Fibroblast of skin of scalp (primary cell): Measurements from ENCODE around the gene GOLGA6C.
A peak's percentile ranks its signal among the peaks of the same experiment; 100 is the strongest.
"Not testable (repeated sequence)": the region's sequence is repeated elsewhere in the genome, so short reads cannot be mapped to it uniquely, and the experiment has no call there.

ENCODE experiments used
- DNase-seq: peaks from one replicate; pipeline ENCODE4 v3.0.0-alpha.2; 2013

The GOLGA6C gene

DNA sequence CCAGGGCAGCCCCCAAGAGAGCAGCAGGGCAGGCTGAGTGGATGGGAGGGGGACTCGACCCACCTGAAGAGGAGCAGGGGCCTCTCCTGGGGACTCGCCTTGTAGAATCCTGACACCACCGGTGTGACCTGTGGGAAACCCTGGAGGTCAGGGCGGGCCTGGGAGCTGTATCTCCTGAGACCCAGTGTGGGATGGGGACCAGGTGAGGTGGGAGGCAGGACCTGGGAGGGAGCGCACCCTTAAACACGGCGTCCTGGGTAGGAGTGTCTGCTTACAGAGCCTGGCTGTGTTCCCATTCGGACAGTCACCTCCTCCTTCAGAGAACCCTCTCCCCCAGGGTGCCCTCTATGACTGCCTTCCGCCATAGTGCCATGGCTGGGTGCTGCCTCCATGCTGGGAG is 29.3 kb upstream of the GOLGA6C start:
- no peak for DNase-seq

DNA sequence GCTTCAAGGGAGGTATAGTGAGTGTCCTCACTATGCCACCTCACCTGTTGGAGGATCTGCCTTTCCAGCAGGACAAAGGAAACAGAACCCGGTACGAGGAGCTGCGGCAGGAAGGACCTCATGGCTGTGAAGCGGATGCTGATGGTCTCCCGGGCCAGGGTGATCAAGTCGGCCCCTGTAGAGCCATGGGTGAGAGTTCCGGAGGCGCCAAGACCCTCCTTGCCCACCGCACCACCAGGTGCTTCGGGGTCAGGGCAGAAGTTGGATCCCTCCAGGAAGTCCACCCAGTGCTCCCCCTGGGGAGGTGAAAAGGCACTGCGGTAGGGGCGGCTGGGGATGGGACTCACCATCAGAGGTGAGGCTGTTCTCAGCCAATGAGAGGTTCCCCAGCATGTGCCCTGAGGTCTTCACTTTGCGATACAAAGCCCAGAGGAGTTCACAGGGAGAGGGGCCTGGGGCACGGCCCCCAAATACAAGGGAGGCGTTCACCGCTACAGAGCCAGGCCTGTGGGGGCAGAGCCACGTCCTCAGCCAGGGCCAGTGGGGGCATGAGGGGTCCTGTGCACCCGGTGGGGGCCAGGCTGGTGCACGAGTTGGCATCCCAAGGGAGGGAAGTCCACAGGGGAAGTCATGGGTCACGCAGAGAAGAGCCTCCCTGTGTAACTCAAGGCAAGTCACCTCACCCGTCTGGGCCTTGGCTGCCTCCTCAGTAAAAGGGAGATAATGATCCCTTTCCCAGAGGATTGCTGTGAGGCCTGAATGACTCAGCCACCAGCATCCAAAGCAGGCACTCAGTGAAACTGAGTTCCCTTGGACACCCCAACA is 28.7 kb upstream of the GOLGA6C start:
- DNase-seq = peak; percentile 38

DNA sequence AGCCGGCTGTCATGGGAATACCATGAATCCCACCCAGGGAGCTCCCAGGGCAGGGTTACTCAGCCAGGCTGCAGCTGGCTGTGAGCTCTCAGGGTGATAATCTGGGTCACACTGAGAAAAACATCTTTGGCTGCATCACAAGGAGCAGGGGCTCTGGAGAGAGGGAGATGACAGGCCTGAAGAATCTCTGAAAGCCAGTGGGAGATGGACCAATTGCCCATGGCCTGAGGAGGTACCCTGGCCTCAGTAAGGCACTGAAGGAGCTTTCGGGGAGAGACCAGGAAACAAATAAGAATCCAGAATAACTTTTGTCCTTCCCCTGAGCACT is 28.2 kb upstream of the GOLGA6C start:
- DNase-seq = no peak

DNA sequence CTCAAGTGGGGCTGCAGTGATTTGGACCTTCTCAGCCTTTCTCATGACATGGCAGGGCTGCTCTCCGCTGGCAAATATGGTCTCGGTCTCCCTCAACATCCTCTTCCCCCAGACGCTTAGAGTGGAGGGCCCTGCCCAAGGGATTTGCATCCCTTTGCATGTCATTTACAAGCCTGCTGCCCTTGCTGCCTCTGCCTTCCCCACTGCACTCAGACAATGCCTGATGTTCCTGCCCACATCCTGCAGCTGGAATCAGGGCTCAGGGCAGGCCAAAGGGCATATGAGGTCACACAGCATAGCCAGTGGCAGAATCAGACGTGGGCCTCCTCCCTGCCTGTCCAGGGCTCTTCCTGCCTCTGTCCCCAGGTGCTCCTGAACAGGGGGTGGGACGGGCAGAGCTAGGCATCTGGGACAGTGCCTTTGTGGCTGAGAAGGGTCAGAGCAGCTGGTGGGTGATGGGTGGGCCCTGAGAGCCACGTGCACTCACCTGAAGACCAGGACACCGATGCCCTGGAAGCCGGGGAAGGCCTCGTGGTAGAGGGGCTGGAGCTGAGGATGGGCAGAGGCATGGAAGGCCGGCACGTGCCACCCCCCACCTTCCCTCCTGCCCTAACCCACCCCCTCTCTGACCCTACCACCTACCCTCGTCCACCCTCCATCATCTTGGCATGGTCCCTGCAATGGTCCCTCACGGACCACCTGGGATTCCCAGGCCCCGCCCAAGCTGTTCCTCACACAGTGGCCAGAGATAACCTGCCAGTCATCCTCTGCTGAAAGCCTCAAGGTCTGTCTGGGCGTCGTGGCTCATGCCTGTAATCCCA is 27.4 kb upstream of the GOLGA6C start:
- no peak for DNase-seq

DNA sequence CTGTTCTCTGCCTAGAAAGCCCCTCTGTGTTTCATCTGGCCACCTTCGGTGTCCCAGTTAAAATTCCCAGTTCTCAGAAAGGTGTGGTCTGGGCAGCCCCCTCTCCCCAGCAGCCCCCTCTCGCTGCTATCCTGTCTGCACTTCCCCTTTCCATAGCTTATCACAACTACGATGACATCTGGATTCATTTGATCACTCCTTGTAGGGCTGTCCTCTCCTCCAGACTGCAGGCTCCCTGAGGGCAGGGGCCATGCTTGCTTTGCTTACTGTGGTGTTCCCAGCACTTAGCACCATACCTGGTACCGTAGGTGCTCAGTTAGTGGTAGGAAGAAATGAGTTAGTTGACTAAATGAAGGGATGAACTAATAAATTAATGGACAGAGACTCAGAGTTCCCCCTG is 26.3 kb upstream of the GOLGA6C start:
- no peak for DNase-seq

DNA sequence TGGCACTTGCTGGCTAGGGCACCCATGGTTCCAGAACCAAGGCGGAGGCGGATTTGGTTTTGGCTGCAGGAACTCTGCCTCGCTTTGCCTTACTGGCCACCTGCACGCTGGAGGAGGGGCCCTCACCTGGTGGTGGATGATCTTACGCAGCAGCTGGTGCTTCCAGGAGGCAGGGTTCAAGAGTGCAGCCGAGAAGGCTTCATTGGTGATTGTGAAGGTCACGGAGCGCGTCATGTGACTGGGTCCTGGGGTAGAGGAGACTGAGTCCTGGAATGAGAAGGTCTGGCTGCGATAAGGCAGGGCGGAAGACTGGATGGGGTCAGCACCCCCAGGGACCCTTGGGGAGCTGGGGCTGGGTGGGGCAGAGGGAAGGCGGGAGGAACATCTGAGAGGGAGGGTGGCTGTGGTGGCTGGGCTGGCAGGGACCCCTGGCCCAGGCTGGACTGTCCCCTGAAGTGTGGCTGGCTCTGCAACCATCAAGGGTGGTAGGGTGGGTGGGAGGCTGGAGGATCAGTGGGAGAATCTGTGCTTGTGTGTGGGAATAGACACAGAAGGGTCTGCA is 25.8 kb upstream of the GOLGA6C start:
- DNase-seq = no peak

DNA sequence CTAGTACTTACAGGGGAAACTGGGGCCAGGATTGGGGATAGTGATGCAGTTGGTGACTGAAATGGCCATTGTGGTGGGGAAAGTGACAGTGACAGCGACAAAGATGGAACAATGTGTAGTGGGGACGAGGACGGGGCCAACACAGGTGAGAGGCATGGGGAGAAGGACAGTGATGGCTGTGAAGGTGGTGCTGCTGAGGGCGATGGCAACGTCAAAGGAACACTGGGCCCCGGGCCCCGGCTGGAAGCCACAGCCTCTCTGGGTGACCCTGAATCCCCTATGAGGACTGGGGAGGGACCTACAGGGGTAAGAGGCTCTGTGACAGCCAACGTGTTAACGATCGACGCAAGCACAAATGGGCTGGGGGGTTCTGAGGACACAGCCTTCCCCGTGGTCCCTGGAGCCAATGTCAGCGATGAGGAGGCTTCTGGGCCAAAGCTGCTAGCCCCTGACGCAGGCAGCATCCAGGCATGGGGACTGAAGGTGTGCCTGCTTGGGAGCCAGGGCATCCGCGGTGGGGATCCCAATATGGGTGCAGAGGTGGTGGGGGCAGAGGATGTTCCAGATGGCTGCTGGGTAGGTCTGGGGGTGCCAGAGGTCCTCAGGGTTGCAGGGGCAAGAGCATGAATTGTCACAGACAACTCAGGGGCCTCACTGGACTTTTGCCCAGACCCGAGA is 25.2 kb upstream of the GOLGA6C start:
- no peak for DNase-seq

DNA sequence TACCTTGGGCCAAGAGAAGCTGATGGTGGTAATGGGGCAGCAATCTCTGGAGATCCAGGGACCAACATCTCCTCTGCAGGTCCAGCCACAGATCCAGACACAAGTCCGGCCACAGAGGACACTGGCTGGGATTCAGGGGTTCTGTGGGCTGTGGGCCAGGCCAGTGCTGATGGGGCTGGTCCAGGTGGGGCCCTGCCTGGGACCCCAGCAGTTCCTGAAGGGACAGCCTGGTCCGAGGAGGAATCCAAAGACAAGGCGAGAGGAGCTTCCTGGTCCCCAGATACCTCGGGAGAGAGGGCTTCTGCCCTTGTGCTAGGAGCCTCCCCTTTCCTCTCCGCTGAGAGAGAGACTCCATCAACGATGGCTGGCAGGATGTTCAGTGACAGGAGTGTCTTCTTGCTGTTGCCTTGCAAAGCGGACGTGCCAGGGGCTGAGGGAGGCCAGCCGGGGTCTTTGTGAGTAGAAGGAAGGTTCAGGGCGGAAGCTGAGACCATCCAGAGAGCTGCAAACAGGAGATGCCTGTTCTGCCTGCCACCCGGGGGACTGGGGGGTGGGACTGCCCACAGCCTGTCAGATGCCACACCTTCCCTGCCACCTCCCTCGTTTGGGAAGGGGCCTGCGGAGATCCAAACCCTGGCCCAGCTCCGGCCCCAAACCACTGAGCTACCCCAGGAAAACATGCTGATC is 24.5 kb upstream of the GOLGA6C start:
- no peak for DNase-seq

DNA sequence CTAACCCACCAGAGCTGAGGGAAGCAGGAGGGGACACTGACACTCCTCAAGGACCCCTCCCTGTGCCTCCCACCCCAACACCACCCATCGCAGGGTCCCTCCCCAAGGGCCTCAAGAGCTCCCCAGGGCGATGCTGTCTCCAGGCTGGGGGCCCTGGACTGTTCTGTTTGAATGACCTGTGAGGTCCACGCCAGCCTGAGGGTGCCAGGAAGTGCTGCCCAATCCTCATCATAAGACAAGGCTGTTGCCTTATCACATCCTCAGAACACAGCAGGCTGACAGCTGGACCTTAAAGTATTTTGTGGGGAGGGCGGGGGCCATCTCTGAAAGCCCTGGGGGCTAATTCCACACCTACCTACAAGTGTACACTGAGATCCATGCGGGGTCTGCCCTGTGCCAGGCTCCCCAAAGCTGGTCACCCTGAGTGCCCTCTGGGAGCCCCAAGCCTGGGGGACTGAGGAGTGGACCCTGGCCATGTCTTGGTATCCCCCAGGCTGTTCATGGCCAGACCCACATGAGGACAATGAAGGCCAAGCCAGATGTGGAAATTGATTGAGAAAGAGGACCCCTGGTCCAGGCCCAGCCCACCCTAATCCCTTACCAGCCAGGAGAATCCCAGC is 23.8 kb upstream of the GOLGA6C start:
- no peak for DNase-seq

DNA sequence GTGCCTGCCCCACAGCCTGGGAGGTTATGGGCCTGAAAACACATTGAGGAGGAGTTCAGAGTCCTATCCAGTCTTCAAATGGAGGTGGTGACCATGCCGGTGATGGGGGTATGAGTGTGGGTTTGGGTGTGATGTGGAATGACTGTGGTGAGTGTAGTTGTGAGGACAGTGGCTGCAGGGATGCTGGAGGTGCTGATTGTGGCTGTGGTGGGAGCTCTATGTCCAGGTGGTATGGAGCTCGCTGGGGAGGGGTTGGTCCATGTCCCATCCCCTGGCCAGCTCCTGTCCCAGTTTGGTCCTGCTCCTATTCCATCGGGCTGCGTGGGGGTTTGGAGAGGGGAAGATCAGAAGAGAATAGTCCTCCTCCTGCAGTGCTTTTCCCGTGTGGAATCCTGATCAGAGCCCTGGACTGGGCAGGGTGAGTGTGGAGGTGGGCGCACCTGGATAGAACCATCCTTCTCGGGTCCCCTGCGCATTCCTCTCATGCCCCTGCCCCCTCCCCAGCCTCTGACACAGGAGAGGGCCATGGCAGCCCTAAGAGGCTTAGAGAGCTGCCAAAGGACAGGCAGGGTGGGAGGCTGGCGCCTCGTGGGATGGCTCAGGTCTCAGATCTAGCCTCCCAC is 23.0 kb upstream of the GOLGA6C start:
- DNase-seq = no peak

DNA sequence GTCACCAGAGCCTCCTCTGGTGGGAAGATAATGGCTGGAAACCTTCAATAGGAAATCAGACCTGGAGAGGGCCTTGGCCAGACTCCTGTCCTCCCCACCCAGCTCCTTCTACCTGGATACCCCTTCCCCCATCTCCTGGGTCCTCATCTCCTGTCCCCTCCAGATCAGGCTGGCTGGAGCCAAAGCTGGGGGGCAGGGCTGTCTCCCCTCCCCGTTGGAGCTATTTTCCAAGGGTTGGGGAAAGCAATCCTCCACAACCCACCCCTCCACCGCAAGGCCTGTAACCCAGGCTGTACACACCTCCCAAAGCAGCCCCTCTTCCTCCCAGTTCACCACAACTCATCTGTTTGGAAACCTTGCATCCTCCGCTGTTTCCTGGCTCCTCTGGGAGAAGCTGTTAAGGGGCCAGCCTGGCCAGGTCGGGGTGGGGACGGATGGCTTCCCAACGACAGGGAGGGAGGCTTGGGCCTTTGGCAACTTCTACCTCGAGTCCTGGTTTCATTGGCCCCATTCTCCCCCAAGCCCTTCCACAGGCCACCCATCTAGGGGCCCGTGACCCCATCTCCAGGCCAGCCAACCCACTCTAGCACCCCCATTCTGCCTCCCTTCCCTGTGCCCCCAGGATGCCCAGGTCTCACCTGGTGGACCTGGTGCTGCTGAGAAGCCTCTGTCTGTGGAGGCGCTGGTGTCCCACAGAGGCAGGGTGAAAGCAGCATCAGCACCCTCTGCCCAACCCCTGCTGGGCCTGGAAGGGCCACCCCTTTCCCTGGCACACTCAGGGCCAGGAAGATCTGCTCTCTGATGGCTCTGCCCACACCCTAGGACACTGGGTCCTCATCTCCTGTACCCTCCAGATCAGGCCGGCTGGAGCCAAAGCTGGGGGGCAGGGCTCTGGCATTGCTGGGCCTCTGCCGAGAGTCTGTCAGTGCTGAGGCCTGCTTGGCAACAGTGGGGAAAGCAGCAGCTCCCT is 22.1 kb upstream of the GOLGA6C start:
- no peak for DNase-seq

DNA sequence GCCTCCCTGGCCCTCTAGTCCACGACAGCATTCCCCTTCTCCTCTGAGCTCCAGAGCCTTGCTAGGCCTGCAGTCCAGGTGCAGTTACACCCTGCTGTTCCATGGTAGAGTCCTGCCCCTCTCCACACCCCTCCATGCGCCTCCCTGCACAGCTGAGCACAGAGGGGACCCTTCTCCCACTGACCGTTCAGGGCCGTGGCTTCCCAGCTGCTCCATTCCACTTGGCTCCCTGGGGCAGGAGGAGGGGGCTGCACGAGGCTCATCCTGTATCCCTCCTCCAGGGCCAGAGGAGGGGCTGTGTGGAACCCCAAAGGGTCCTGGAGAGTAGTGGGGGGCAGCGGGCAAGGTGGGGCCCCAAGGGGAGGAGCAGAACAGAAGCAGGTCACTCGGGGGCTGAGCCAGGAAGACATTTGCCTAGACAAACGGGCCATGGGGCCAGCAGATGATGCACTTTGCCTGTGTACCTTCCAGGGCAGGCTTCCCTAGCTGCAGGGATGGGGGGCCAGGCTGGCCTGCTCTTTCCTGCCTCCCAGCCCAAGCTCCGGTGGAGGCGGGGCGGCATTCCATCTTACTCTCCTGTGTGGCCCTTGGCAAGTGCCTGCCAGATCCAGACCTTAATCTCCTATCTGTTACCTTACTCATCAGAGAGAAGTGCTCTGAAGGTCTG is 20.7 kb upstream of the GOLGA6C start:
- DNase-seq = no peak

DNA sequence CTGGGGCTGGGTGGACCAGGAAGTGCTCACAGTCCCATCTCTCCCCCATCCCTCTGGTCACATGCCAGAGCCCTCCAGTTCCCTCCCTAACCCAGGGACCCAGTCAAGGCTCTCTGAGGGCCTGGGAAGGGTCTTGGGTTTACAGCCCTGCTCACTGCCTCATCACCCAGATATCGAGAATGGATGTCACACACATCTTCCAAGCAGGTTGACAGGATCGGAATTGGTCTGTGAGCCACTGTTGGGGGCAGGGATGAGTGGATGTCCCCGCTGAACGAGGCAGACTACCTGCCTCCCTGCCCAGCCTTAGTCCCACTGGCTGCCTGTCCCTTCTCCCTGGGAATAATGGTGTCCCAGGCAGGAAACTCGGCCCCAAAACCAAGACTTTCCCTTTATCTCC is 20.0 kb upstream of the GOLGA6C start:
- no peak for DNase-seq

DNA sequence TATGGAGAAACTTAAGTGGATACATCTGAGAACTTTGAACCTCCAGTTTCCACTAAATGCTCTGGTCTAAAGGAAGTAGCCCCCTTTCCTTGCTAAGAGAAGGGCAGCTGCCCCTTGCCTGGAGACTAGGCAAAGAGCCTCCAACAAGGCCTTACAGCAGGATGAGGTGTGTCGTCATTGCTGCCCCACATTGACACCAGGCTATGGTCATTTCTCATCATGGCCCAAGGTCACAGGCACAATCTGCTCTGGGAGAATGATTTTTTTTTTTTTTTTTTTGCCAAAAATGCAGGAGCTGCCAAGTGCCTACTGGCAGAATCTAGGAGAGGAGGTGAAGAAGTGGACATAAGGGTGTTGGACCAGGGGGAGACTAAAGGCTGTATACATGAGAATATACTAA is 12.4 kb upstream of the GOLGA6C start:
- not testable (repeated sequence) for DNase-seq

DNA sequence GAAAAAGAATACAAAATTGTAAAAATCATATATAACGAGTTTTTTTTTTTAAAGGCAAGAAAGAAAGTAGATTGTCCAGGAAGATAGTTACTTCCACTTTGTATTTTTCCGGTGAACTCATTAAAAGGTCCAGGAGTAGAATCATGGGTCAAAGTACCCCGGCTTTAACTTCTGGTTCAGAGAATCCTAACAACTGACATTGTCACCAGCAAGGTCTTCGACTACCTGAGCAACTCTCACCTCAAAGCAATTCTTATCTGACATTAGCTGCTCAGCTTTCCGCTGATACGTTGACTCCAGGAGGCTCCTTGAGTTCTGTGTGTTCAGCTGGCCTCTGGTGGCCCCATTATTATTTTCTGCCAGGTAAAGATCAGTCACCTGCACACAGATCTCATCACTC is 9.1 kb upstream of the GOLGA6C start:
- not testable (repeated sequence) for DNase-seq

DNA sequence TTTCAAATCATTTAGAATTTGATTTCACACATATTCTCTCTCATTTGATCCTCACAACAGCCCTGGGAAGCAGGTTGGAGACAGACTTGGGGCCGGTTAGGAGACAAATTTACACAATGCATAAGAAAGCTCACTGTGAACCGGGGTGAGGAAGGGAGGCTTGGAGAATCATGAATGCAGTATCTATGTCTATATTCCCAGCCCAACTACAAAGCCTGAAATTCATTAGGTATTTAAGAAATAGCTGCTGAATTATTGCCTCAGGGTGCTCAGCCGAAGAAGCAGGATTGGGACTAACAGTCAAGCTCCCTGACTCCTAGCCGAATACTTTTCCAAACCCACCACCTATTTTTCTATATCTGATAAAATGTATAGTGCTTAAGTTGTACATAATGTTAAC is 8.4 kb upstream of the GOLGA6C start:
- no peak for DNase-seq

DNA sequence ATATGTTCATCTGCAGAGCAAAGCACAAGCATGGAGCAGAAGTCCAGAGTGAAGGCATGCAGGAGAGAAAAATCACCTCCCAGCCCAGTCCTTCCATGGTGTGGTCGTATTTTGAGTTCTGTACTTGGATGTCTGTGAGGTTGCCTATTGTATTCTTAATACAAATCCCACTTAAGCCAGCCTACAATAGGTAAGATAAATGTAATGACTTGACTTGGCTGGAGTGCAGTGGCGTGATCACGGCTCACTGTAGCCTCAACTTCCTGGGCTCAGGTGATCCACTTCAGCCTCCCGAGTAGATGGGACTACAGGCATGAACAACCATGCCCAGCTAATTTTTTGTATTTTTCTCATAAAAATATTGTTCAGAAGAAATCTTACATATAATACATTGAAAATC is 6.8 kb upstream of the GOLGA6C start:
- not testable (repeated sequence) for DNase-seq

DNA sequence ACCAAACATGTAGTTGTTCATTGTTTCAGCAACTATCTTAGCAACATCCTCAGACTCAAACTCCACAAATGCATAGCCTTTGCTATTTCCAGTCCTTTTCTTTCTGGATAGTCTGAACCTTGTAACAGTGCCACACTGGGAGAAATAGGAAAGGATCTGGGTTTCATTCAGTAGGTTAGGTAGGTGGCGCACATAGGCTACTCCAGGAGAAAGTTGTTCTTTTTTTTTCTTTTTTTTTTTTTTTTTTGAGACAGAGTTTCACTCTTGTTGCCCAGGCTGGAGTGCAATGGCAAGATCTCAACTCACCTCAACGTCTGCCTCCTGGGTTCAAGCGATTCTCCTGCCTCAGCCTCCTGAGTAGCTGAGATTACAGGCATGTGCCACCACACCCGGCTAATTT is 5.8 kb upstream of the GOLGA6C start:
- not testable (repeated sequence) for DNase-seq

DNA sequence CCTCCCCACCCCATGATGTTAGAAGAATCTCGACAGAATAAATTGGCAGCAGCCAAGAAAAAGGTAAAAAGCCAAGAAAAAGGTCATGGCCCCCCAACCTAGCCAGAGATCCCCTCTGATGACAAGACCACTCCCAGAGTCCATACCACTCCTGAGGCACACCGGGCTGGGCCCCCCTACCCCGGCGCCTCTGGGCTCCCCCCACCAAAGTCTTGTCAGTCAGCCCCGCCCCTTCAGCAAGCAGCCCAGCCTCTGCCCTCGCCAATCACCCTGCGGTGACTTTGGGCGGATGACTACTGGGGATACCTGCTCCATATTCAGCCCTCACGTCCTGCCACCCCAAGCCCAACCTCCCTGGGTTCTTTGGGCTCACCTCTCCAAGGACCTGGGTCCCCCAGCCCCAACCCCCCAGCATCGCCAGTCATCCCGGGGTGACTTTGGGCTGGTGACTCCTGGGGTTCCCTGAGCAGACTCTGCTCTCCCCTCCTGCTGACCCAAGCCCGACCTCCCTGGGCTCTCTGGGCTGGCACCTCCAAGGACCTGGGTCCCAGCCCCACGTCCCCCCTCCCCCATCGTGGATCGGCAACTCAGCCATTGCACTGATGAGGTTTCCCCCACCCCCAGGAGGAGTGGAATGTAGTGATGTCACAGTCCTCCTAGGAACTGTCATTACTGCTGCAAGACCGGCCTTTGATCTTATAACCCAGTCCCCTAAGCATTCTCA is 648 bp downstream of the GOLGA6C start:
- DNase-seq = not testable (repeated sequence)
